ENCODE data around the gene GCK.

Gene GCK

GRCh38 chr7:44095781-44096180 is 93.5 kb downstream of the GCK start:
- no peak for TF ChIP-seq FOXA1 (IDR thresholded peaks at IDR 0.05)
- TF ChIP-seq CTBP1 (IDR thresholded peaks at IDR 0.05; ENCODE audit: borderline replicate concordance) = no peak
- no peak for TF ChIP-seq FOXM1 (IDR thresholded peaks at IDR 0.05; ENCODE audit: borderline replicate concordance)
- no peak for TF ChIP-seq HDGF (IDR thresholded peaks at IDR 0.05; ENCODE audit: borderline replicate concordance)
- TF ChIP-seq ELF4 (IDR thresholded peaks at IDR 0.05) = no peak
- TF ChIP-seq PKNOX1 (IDR thresholded peaks at IDR 0.05) = no peak
- TF ChIP-seq SUZ12 (IDR thresholded peaks at IDR 0.05) = no peak
- no peak for TF ChIP-seq FOXK2 (IDR thresholded peaks at IDR 0.05)
- TF ChIP-seq SP1 (IDR thresholded peaks at IDR 0.05) = no peak
- no peak for TF ChIP-seq TARDBP (IDR thresholded peaks at IDR 0.05)
- no peak for TF ChIP-seq ZNF384 (IDR thresholded peaks at IDR 0.05)
- no peak for TF ChIP-seq NFRKB (IDR thresholded peaks at IDR 0.05)
- no peak for TF ChIP-seq LEF1 (IDR thresholded peaks at IDR 0.05; ENCODE audit: borderline replicate concordance)
- no peak for TF ChIP-seq L3MBTL2 (conservative IDR thresholded peaks at IDR 0.05)
- DNase-seq (ENCODE audit: extremely low spot score) = no peak
- ChIA-PET CTCF (no interaction called here), POLR2A (interaction anchor here (1.0 kb wide), 1 partner anchor 21 kb away, joined by 3 read pairs; no protein-coding TSS in a partner anchor)

GRCh38 chr7:44094883-44095592 is 94.2 kb downstream of the GCK start:
- TF ChIP-seq ARNT (IDR thresholded peaks at IDR 0.05) (no peak), FOXM1 (IDR thresholded peaks at IDR 0.05; ENCODE audit: borderline replicate concordance) (no peak), SP1 (IDR thresholded peaks at IDR 0.05) (no peak), ELF4 (IDR thresholded peaks at IDR 0.05) (no peak), BHLHE40 (IDR thresholded peaks at IDR 0.05; ENCODE audit: borderline replicate concordance) (no peak), FOXA1 (IDR thresholded peaks at IDR 0.05) (no peak), SUZ12 (IDR thresholded peaks at IDR 0.05) (no peak), HDGF (IDR thresholded peaks at IDR 0.05; ENCODE audit: borderline replicate concordance) (no peak), CTBP1 (IDR thresholded peaks at IDR 0.05; ENCODE audit: borderline replicate concordance) (no peak), FOXK2 (IDR thresholded peaks at IDR 0.05) (no peak), NFRKB (IDR thresholded peaks at IDR 0.05) (no peak), TARDBP (IDR thresholded peaks at IDR 0.05) (no peak)
- no peak for DNase-seq (ENCODE audit: extremely low spot score)
- CTCF ChIA-PET = no interaction called here
- POLR2A ChIA-PET = interaction anchor here (1.0 kb wide), 1 partner anchor 21 kb away, joined by 3 read pairs; no protein-coding TSS in a partner anchor

- ChIA-PET CTCF (no interaction called here), POLR2A (no interaction called here)
- TF ChIP-seq SUZ12 (IDR thresholded peaks at IDR 0.05) (no peak), FOXK2 (IDR thresholded peaks at IDR 0.05) (no peak), ELF4 (IDR thresholded peaks at IDR 0.05) (no peak), CTBP1 (IDR thresholded peaks at IDR 0.05; ENCODE audit: borderline replicate concordance) (no peak), ZNF384 (IDR thresholded peaks at IDR 0.05) (no peak), SP1 (IDR thresholded peaks at IDR 0.05) (no peak), PKNOX1 (IDR thresholded peaks at IDR 0.05) (no peak)
- no peak for DNase-seq (ENCODE audit: extremely low spot score)
Measured at GRCh38 chr7:44094365-44094764, 94.9 kb downstream of the GCK start.
